ENCODE results near the gene NEDD1.

DNA sequence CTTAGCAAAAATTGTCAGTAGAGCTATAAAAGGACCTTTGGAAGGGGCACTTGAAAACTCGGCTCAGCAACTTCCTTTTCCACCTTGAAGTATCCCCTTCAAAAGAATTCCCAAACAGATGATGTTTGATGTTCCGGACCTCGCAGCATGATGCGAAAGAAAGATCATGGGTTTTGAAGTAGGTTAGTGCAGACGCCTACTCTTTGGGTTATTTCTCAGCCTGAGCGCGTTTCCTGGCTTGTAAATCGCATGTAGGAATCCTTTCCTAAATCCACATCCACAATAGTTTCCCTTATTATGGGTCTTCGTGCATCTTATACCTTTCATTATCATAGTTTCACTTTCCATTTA is 584 bp upstream of the NEDD1 start:
- TF ChIP-seq, protein P1, sequence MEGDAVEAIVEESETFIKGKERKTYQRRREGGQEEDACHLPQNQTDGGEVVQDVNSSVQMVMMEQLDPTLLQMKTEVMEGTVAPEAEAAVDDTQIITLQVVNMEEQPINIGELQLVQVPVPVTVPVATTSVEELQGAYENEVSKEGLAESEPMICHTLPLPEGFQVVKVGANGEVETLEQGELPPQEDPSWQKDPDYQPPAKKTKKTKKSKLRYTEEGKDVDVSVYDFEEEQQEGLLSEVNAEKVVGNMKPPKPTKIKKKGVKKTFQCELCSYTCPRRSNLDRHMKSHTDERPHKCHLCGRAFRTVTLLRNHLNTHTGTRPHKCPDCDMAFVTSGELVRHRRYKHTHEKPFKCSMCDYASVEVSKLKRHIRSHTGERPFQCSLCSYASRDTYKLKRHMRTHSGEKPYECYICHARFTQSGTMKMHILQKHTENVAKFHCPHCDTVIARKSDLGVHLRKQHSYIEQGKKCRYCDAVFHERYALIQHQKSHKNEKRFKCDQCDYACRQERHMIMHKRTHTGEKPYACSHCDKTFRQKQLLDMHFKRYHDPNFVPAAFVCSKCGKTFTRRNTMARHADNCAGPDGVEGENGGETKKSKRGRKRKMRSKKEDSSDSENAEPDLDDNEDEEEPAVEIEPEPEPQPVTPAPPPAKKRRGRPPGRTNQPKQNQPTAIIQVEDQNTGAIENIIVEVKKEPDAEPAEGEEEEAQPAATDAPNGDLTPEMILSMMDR (conservative IDR thresholded peaks at IDR 0.05), result no peak
- TF ChIP-seq ZFX (IDR thresholded peaks at IDR 0.05), result no peak

All from C4-2B (cell line).